ENCODE data around the gene KRT13. TPM values are rescaled to one million over a fixed set of nuclear protein-coding genes. Genes with fewer than 3 reads are reported as not detected.

KRT13 gene
- total and polyA plus RNA-seq, 2 of the 4 experiments (the other 2 are of a cell fraction), result 0.18 to 0.56 TPM

DNA sequence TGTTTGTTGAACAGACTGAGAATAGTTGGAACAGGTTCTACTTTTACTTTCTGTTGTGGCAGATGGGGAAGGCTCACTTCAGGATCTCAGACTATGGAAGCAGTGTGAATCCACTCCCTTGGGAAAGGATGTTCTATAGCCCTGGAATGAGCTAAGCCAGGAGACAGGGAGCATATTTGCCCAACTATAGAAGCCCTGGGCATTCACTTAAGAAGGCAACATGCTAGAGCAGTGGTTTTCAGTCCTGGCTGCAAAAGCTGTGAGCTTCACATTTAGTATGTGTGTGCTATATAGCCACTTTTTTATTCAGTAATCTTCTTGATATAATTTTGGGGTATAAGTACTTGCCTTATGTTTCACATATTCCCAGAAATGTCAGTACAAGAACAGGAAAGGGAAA, 37.1 kb downstream of the KRT13 start:
- H3K4ac ChIP-seq (ENCODE audit: low read depth, low read length), result no peak overlapping the region
- no peak overlapping the region for H3K4me3 ChIP-seq (ENCODE audit: insufficient read depth, low read depth, low read length)
- H2BK5ac ChIP-seq (ENCODE audit: low read depth, low read length, poor library complexity, severe bottlenecking), result no peak overlapping the region
- no peak for ATAC-seq (ENCODE audit: low read depth)
- no peak for DNase-seq
- no peak overlapping the region for H2AK9ac ChIP-seq (replicated peaks; ENCODE audit: low read depth, low read length, poor library complexity)
- H4K20me1 ChIP-seq (ENCODE audit: insufficient read depth, low read length), result no peaks in the 10 kb centered on the region; the same call in 1 of the 2 replicates
- POLR2A ChIA-PET (ENCODE audit: unreplicated experiment), result no interaction called here
- intact Hi-C loops (cut with micrococcal nuclease), result no loop called here
- H3K9me3 ChIP-seq (ENCODE audit: control insufficient read depth, insufficient read depth, low read length), result peaks cover 20% of the 10 kb centered on the region
- H2BK20ac ChIP-seq (ENCODE audit: low read depth, low read length), result no peak overlapping the region
- H3K9me1 ChIP-seq (ENCODE audit: insufficient read depth, low read length), result no peaks in the 10 kb centered on the region
- no TSS peak for BruUV-seq (replicated peaks)
- no peak overlapping the region for H4K8ac ChIP-seq (ENCODE audit: low read depth in 2 of 2, low read length in 2 of 2)
- dilution Hi-C loops (cut with HindIII; ENCODE audit: low sequenced_read_pairs, unreplicated experiment), result no loop called here
- no peak overlapping the region for H4K5ac ChIP-seq (ENCODE audit: low read depth, low read length)
- H3K27me3 ChIP-seq (ENCODE audit: control insufficient read depth, insufficient read depth, low read length), result peaks cover 24% of the 10 kb centered on the region
- H3K4me1 ChIP-seq (ENCODE audit: control insufficient read depth, insufficient read depth, low read length), result peaks cover 8% of the 10 kb centered on the region
- TF ChIP-seq FOS (IDR thresholded peaks at IDR 0.05; ENCODE audit: low read depth, low read length), result no peak
- no peak for TF ChIP-seq MAFK (IDR thresholded peaks at IDR 0.05; ENCODE audit: low read depth, low read length)
- no peak for TF ChIP-seq RAD21 (IDR thresholded peaks at IDR 0.05; ENCODE audit: low read length)
- TF ChIP-seq BHLHE40 (IDR thresholded peaks at IDR 0.05; ENCODE audit: low read depth, low read length), result no peak
- no peak for TF ChIP-seq POLR2A (IDR thresholded peaks at IDR 0.05; ENCODE audit: low read depth, low read length)
- no peak for TF ChIP-seq CHD1 (IDR thresholded peaks at IDR 0.05; ENCODE audit: low read depth, low read length)
- H2BK15ac ChIP-seq (ENCODE audit: low read depth, low read length), result no peak overlapping the region
- no peaks in the 10 kb centered on the region for H3K79me1 ChIP-seq (ENCODE audit: low read depth in 1 of 2, low read length in 2 of 2)
- no peak overlapping the region for H2AFZ ChIP-seq (replicated peaks; ENCODE audit: low read length, poor library complexity)
- in situ Hi-C loops (cut with MboI; ENCODE audit: low sequenced_read_pairs), result no loop called here
- H3K4me2 ChIP-seq (ENCODE audit: low read depth, low read length), result no peak overlapping the region
- no peak overlapping the region for H3K14ac ChIP-seq (replicated peaks; ENCODE audit: low read depth, low read length)
- CTCF ChIA-PET, result no interaction called here
- H4K91ac ChIP-seq (ENCODE audit: insufficient read depth, low read depth, low read length), result no peak overlapping the region
- H3K36me3 ChIP-seq (ENCODE audit: control insufficient read depth, insufficient read depth, low read length), result no peaks in the 10 kb centered on the region
- no peak overlapping the region for H2AK5ac ChIP-seq (ENCODE audit: low read depth, low read length)
- no peak overlapping the region for H3K27ac ChIP-seq (ENCODE audit: insufficient read depth, low read length)
- no peak overlapping the region for H3K56ac ChIP-seq (ENCODE audit: extremely low read depth, insufficient read depth, low read length)
- H3K18ac ChIP-seq (ENCODE audit: low read depth, low read length), result no peak overlapping the region
- no peak overlapping the region for H2BK120ac ChIP-seq (ENCODE audit: low read depth, low read length)
- no peak overlapping the region for H3K23ac ChIP-seq (ENCODE audit: low read depth, low read length)
- no peak overlapping the region for H3K9ac ChIP-seq (ENCODE audit: low read depth, low read length)

Data from IMR-90 (cell line).